OCI-LY1 (cell line): ENCODE results near the gene KLHDC7B.
A peak's percentile ranks its signal among the peaks of the same experiment; 100 is the strongest.

Experiments used
- H2AFZ ChIP-seq: fragments of 200-600 bp; sonication (generic), shearing (Covaris generic); 2 replicates; pipeline ENCODE4 v1.6.0; 2014; ENCODE audit warnings: antibody characterized with exemption, mild to moderate bottlenecking, low read length
- H3F3A ChIP-seq: fragments of 200-600 bp; sonication (generic), shearing (Covaris generic); 2 replicates; pipeline ENCODE4 v1.6.0; 2014; ENCODE audit warnings: mild to moderate bottlenecking, antibody characterized with exemption, low read length, moderate library complexity; ENCODE audit not compliant: insufficient read depth
- H3K27ac ChIP-seq: fragments of 200-600 bp; sonication (generic); 2 replicates; pipeline ENCODE4 v1.5.1; 2014; ENCODE audit warnings: low read length, mixed run types, mild to moderate bottlenecking, low read depth; ENCODE audit not compliant: poor library complexity, severe bottlenecking
- H3K27me3 ChIP-seq: fragments of 200-600 bp; sonication (generic); 2 replicates; pipeline ENCODE4 v1.6.0; 2014; ENCODE audit warnings: antibody characterized with exemption, mild to moderate bottlenecking, low read length, moderate library complexity; ENCODE audit not compliant: insufficient read depth
- H3K36me3 ChIP-seq: fragments of 200-600 bp; sonication (generic); 2 replicates; pipeline ENCODE4 v1.6.1; 2014; ENCODE audit warnings: mild to moderate bottlenecking, antibody characterized with exemption, low read length, moderate library complexity, mixed read lengths; ENCODE audit not compliant: insufficient read depth
- H3K4me1 ChIP-seq: fragments of 200-600 bp; sonication (generic); 2 replicates; pipeline ENCODE4 v1.5.1; 2014; ENCODE audit warnings: mild to moderate bottlenecking, low read length, moderate library complexity; ENCODE audit not compliant: insufficient read depth, severe bottlenecking
- H3K4me2 ChIP-seq: fragments of 200-600 bp; sonication (generic), shearing (Covaris generic); 2 replicates; pipeline ENCODE4 v1.6.1; 2014; ENCODE audit warnings: low read length
- H3K4me3 ChIP-seq: fragments of 200-600 bp; sonication (generic); 2 replicates; pipeline ENCODE4 v1.5.1; 2014; ENCODE audit warnings: low read length, low read depth, mild to moderate bottlenecking, mixed read lengths; ENCODE audit not compliant: poor library complexity, severe bottlenecking
- H3K79me2 ChIP-seq: fragments of 200-600 bp; shearing (Covaris generic); 2 replicates; pipeline ENCODE4 v1.6.1; 2016; ENCODE audit warnings: mixed run types, low read length, mixed read lengths; ENCODE audit not compliant: insufficient read depth
- H3K9ac ChIP-seq: fragments of 200-600 bp; sonication (generic), shearing (Covaris generic); 2 replicates; pipeline ENCODE4 v1.6.1; 2014; ENCODE audit warnings: mild to moderate bottlenecking, low read length, mixed read lengths
- H3K9me2 ChIP-seq: fragments of 200-600 bp; sonication (generic), shearing (Covaris generic); 2 replicates; pipeline ENCODE4 v1.6.1; 2014; ENCODE audit warnings: low read depth, mild to moderate bottlenecking, low read length, mixed read lengths
- H3K9me3 ChIP-seq: fragments of 200-600 bp; shearing (Covaris generic); 2 replicates; pipeline ENCODE4 v1.6.1; 2014; ENCODE audit warnings: low read length, mixed read lengths
- H4K20me1 ChIP-seq: fragments of 200-600 bp; sonication (generic), shearing (Covaris generic); 2 replicates; pipeline ENCODE4 v1.6.0; 2016; ENCODE audit warnings: mild to moderate bottlenecking, low read length; ENCODE audit not compliant: insufficient read depth
- CTCF ChIP-seq: fragments of 200-600 bp; sonication (generic), shearing (Covaris generic); IDR thresholded peaks from 2 replicates; pipeline ENCODE4 v1.5.1; 2017; ENCODE audit warnings: mild to moderate bottlenecking, antibody characterized with exemption, low read length, moderate library complexity, mixed read lengths
- EZH2 ChIP-seq: fragments of 200-600 bp; sonication (generic), shearing (Covaris generic); IDR thresholded peaks from 2 replicates; pipeline ENCODE4 v1.8.0; 2017; ENCODE audit warnings: borderline replicate concordance, mixed run types, mild to moderate bottlenecking, antibody characterized with exemption, low read length, moderate library complexity, mixed read lengths

The KLHDC7B gene

GRCh38 chr22:50575426-50575941 lies 29.8 kb downstream of the KLHDC7B start:
- Histone ChIP-seq H3K4me3 (no peak overlapping the region), H2AFZ (no peak overlapping the region), H3K9me3 (no peaks in the 10 kb centered on the region), H3K79me2 (no peaks in the 10 kb centered on the region), H3K9ac (no peak overlapping the region), H3F3A (no peaks in the 10 kb centered on the region), H3K9me2 (no peaks in the 10 kb centered on the region), H3K4me1 (no peaks in the 10 kb centered on the region), H3K36me3 (peaks cover 88% of the 10 kb centered on the region), H3K27ac (no peak overlapping the region), H3K27me3 (no peaks in the 10 kb centered on the region), H3K4me2 (no peak overlapping the region), H4K20me1 (no peaks in the 10 kb centered on the region)
- TF ChIP-seq CTCF (no peak), EZH2 (no peak)

GRCh38 chr22:50576070-50576469 lies 30.4 kb downstream of the KLHDC7B start:
- no peaks in the 10 kb centered on the region for H4K20me1 ChIP-seq
- peaks cover 88% of the 10 kb centered on the region for H3K36me3 ChIP-seq
- no peak overlapping the region for H3K4me3 ChIP-seq
- H3K27ac ChIP-seq: no peak overlapping the region
- H3F3A ChIP-seq: no peaks in the 10 kb centered on the region
- no peaks in the 10 kb centered on the region for H3K9me2 ChIP-seq
- H3K9ac ChIP-seq: no peak overlapping the region
- no peaks in the 10 kb centered on the region for H3K9me3 ChIP-seq
- no peak overlapping the region for H2AFZ ChIP-seq
- peaks cover under 1% of the 10 kb centered on the region for H3K4me1 ChIP-seq
- no peaks in the 10 kb centered on the region for H3K27me3 ChIP-seq
- TF ChIP-seq EZH2: no peak
- peak; percentile 20; the same call in 1 of the 2 replicates for TF ChIP-seq CTCF
- no peak overlapping the region for H3K4me2 ChIP-seq
- no peaks in the 10 kb centered on the region for H3K79me2 ChIP-seq

GRCh38 chr22:50576806-50577696 lies 31.4 kb downstream of the KLHDC7B start:
- Histone ChIP-seq H3K9me2 (no peaks in the 10 kb centered on the region), H3K79me2 (0 out of 2 replicates have a peak, but pooled peaks cover 5% of the 10 kb centered on the region), H3K27me3 (no peaks in the 10 kb centered on the region), H3F3A (no peaks in the 10 kb centered on the region), H3K9me3 (no peaks in the 10 kb centered on the region), H4K20me1 (no peaks in the 10 kb centered on the region), H3K36me3 (peaks cover 82% of the 10 kb centered on the region), H2AFZ (no peak overlapping the region), H3K4me3 (no peak overlapping the region), H3K9ac (no peak overlapping the region), H3K4me2 (no peak overlapping the region), H3K27ac (no peak overlapping the region), H3K4me1 (peaks cover 10% of the 10 kb centered on the region)
- TF ChIP-seq EZH2 (no peak), CTCF (no peak)
